ENCODE data around the gene PGAP2.
"Not testable (repeated sequence)": the region's sequence is repeated elsewhere in the genome, so short reads cannot be mapped to it uniquely, and the experiment has no call there.

PGAP2 gene

GRCh38 chr11:3794387-3794786, 14.0 kb upstream of the PGAP2 start:
- not testable (repeated sequence) for H3K36me3 ChIP-seq (ENCODE audit: control insufficient read depth in 2 of 2, insufficient read depth in 2 of 2, low read length in 2 of 2); H3K27ac ChIP-seq (ENCODE audit: low read length); H3K4me3 ChIP-seq (ENCODE audit: low read length in 2 of 2); H3K9me3 ChIP-seq (ENCODE audit: control insufficient read depth in 2 of 2, low read length in 2 of 2); H3K27me3 ChIP-seq (ENCODE audit: control insufficient read depth in 1 of 2, insufficient read depth in 2 of 2, low read length in 2 of 2); H3K9ac ChIP-seq (ENCODE audit: low read length in 2 of 2)
- peaks cover 13% of the 10 kb centered on the region for H3K4me1 ChIP-seq (ENCODE audit: control insufficient read depth, insufficient read depth, low read length)

GRCh38 chr11:3795131-3796001, 13.0 kb upstream of the PGAP2 start:
- Histone ChIP-seq H3K4me1 (ENCODE audit: control insufficient read depth, insufficient read depth, low read length) (peaks cover 13% of the 10 kb centered on the region), H3K27me3 (ENCODE audit: control insufficient read depth in 1 of 2, insufficient read depth in 2 of 2, low read length in 2 of 2) (no peaks in the 10 kb centered on the region), H3K27ac (ENCODE audit: low read length) (no peak overlapping the region), H3K9ac (ENCODE audit: low read length in 2 of 2) (peak overlapping the region in 1 of 2 donors; percentile 93), H3K9me3 (ENCODE audit: control insufficient read depth in 2 of 2, low read length in 2 of 2) (no peaks in the 10 kb centered on the region), H3K4me3 (ENCODE audit: low read length in 2 of 2) (peak overlapping the region; percentile 92 to 96), H3K36me3 (ENCODE audit: control insufficient read depth in 2 of 2, insufficient read depth in 2 of 2, low read length in 2 of 2) (peaks cover 6 to 8% of the 10 kb centered on the region in 2 donors)

GRCh38 chr11:3796002-3796311, 12.4 kb upstream of the PGAP2 start:
- H3K9ac ChIP-seq (ENCODE audit: low read length in 2 of 2): peak overlapping the region in 1 of 2 donors; percentile 93
- peaks cover 6 to 8% of the 10 kb centered on the region in 2 donors for H3K36me3 ChIP-seq (ENCODE audit: control insufficient read depth in 2 of 2, insufficient read depth in 2 of 2, low read length in 2 of 2)
- peaks cover 13% of the 10 kb centered on the region for H3K4me1 ChIP-seq (ENCODE audit: control insufficient read depth, insufficient read depth, low read length)
- peak overlapping the region; percentile 92 to 96 for H3K4me3 ChIP-seq (ENCODE audit: low read length in 2 of 2)
- no peak overlapping the region for H3K27ac ChIP-seq (ENCODE audit: low read length)
- H3K27me3 ChIP-seq (ENCODE audit: control insufficient read depth in 1 of 2, insufficient read depth in 2 of 2, low read length in 2 of 2): no peaks in the 10 kb centered on the region
- H3K9me3 ChIP-seq (ENCODE audit: control insufficient read depth in 2 of 2, low read length in 2 of 2): no peaks in the 10 kb centered on the region

GRCh38 chr11:3796346-3796745, 12.0 kb upstream of the PGAP2 start:
- Histone ChIP-seq H3K4me3 (ENCODE audit: low read length in 2 of 2) (peak overlapping the region; percentile 92 to 96), H3K9ac (ENCODE audit: low read length in 2 of 2) (peak overlapping the region; percentile 93 to 96), H3K27me3 (ENCODE audit: control insufficient read depth in 1 of 2, insufficient read depth in 2 of 2, low read length in 2 of 2) (no peaks in the 10 kb centered on the region), H3K36me3 (ENCODE audit: control insufficient read depth in 2 of 2, insufficient read depth in 2 of 2, low read length in 2 of 2) (peaks cover 6 to 8% of the 10 kb centered on the region in 2 donors), H3K4me1 (ENCODE audit: control insufficient read depth, insufficient read depth, low read length) (peaks cover 13% of the 10 kb centered on the region), H3K9me3 (ENCODE audit: control insufficient read depth in 2 of 2, low read length in 2 of 2) (no peaks in the 10 kb centered on the region), H3K27ac (ENCODE audit: low read length) (peak overlapping the region; percentile 94)

- no peaks in the 10 kb centered on the region for H3K27me3 ChIP-seq (ENCODE audit: control insufficient read depth in 1 of 2, insufficient read depth in 2 of 2, low read length in 2 of 2)
- H3K27ac ChIP-seq (ENCODE audit: low read length): peak overlapping the region; percentile 94
- H3K9ac ChIP-seq (ENCODE audit: low read length in 2 of 2): peak overlapping the region; percentile 93 to 96
- peaks cover 6 to 8% of the 10 kb centered on the region in 2 donors for H3K36me3 ChIP-seq (ENCODE audit: control insufficient read depth in 2 of 2, insufficient read depth in 2 of 2, low read length in 2 of 2)
- H3K4me1 ChIP-seq (ENCODE audit: control insufficient read depth, insufficient read depth, low read length): peaks cover 13% of the 10 kb centered on the region
- no peaks in the 10 kb centered on the region for H3K9me3 ChIP-seq (ENCODE audit: control insufficient read depth in 2 of 2, low read length in 2 of 2)
- H3K4me3 ChIP-seq (ENCODE audit: low read length in 2 of 2): peak overlapping the region; percentile 92 to 96
Observed at GRCh38 chr11:3796801-3797328, 11.5 kb upstream of the PGAP2 start.

- peaks cover 6 to 8% of the 10 kb centered on the region in 2 donors for H3K36me3 ChIP-seq (ENCODE audit: control insufficient read depth in 2 of 2, insufficient read depth in 2 of 2, low read length in 2 of 2)
- no peaks in the 10 kb centered on the region for H3K9me3 ChIP-seq (ENCODE audit: control insufficient read depth in 2 of 2, low read length in 2 of 2)
- peak within 1 kb of the TSS; percentile 94 for H3K27ac ChIP-seq (ENCODE audit: low read length)
- no peaks in the 10 kb centered on the region for H3K27me3 ChIP-seq (ENCODE audit: control insufficient read depth in 1 of 2, insufficient read depth in 2 of 2, low read length in 2 of 2)
- peak within 1 kb of the TSS; percentile 93 to 96 for H3K9ac ChIP-seq (ENCODE audit: low read length in 2 of 2)
- peak within 1 kb of the TSS; percentile 92 to 96 for H3K4me3 ChIP-seq (ENCODE audit: low read length in 2 of 2)
- H3K4me1 ChIP-seq (ENCODE audit: control insufficient read depth, insufficient read depth, low read length): peaks cover 13% of the 10 kb centered on the region
Observed at GRCh38 chr11:3797329-3798090, 10.8 kb upstream of the PGAP2 start, which contains the start of gene NUP98. TSS of gene NUP98 (minus strand) at chr11:3797554. CDS start at chr11:3782117, 15,437 bp downstream.

GRCh38 chr11:3799143-3799542, 9.2 kb upstream of the PGAP2 start:
- H3K4me3 ChIP-seq (ENCODE audit: low read length in 2 of 2): no peak overlapping the region
- H3K27ac ChIP-seq (ENCODE audit: low read length): no peak overlapping the region
- H3K36me3 ChIP-seq (ENCODE audit: control insufficient read depth in 2 of 2, insufficient read depth in 2 of 2, low read length in 2 of 2): no peaks in the 10 kb centered on the region
- no peak overlapping the region for H3K9ac ChIP-seq (ENCODE audit: low read length in 2 of 2)
- H3K27me3 ChIP-seq (ENCODE audit: control insufficient read depth in 1 of 2, insufficient read depth in 2 of 2, low read length in 2 of 2): no peaks in the 10 kb centered on the region
- H3K4me1 ChIP-seq (ENCODE audit: control insufficient read depth, insufficient read depth, low read length): peaks cover 13% of the 10 kb centered on the region
- H3K9me3 ChIP-seq (ENCODE audit: control insufficient read depth in 2 of 2, low read length in 2 of 2): no peaks in the 10 kb centered on the region

- H3K36me3 ChIP-seq (ENCODE audit: control insufficient read depth in 2 of 2, insufficient read depth in 2 of 2, low read length in 2 of 2): no peaks in the 10 kb centered on the region
- no peak overlapping the region for H3K9ac ChIP-seq (ENCODE audit: low read length in 2 of 2)
- no peak overlapping the region for H3K27ac ChIP-seq (ENCODE audit: low read length)
- H3K27me3 ChIP-seq (ENCODE audit: control insufficient read depth in 1 of 2, insufficient read depth in 2 of 2, low read length in 2 of 2): no peaks in the 10 kb centered on the region
- H3K4me3 ChIP-seq (ENCODE audit: low read length in 2 of 2): no peak overlapping the region
- peaks cover 8% of the 10 kb centered on the region for H3K4me1 ChIP-seq (ENCODE audit: control insufficient read depth, insufficient read depth, low read length)
- H3K9me3 ChIP-seq (ENCODE audit: control insufficient read depth in 2 of 2, low read length in 2 of 2): no peaks in the 10 kb centered on the region
Observed at GRCh38 chr11:3799873-3800272, 8.5 kb upstream of the PGAP2 start.

GRCh38 chr11:3802011-3802790, 6.2 kb upstream of the PGAP2 start:
- peaks cover 4% of the 10 kb centered on the region for H3K4me1 ChIP-seq (ENCODE audit: control insufficient read depth, insufficient read depth, low read length)
- no peaks in the 10 kb centered on the region for H3K27me3 ChIP-seq (ENCODE audit: control insufficient read depth in 1 of 2, insufficient read depth in 2 of 2, low read length in 2 of 2)
- H3K4me3 ChIP-seq (ENCODE audit: low read length in 2 of 2): no peak overlapping the region
- H3K36me3 ChIP-seq (ENCODE audit: control insufficient read depth in 2 of 2, insufficient read depth in 2 of 2, low read length in 2 of 2): no peaks in the 10 kb centered on the region
- H3K27ac ChIP-seq (ENCODE audit: low read length): no peak overlapping the region
- no peaks in the 10 kb centered on the region for H3K9me3 ChIP-seq (ENCODE audit: control insufficient read depth in 2 of 2, low read length in 2 of 2)
- H3K9ac ChIP-seq (ENCODE audit: low read length in 2 of 2): no peak overlapping the region

All from stomach smooth muscle (tissue), 2 donors.